HG02938 (cell line): ENCODE results near the gene ELL.
"Not testable (repeated sequence)": the region's sequence is repeated elsewhere in the genome, so short reads cannot be mapped to it uniquely, and the experiment has no call there.

ENCODE experiments used
- ATAC-seq: cut with Tn5 transposase; IDR thresholded peaks from one replicate; pipeline ENCODE4 v1.9.1; 2021; ENCODE audit warnings: mild to moderate bottlenecking, moderate library complexity; ENCODE audit not compliant: unreplicated experiment

The ELL gene

GRCh38 chr19:18405754-18406153 lies 116.1 kb downstream of the ELL start:
- not testable (repeated sequence) for ATAC-seq

GRCh38 chr19:18402455-18403248 lies 119.2 kb downstream of the ELL start:
- not testable (repeated sequence) for ATAC-seq

GRCh38 chr19:18401580-18402112 lies 120.2 kb downstream of the ELL start:
- ATAC-seq = no peak

- no peak for ATAC-seq
Observed at GRCh38 chr19:18399008-18399407, 122.9 kb downstream of the ELL start.

GRCh38 chr19:18397242-18398202 lies 124.3 kb downstream of the ELL start, which contains the start of gene LRRC25:
Gene LRRC25, minus strand, starts transcription at chr19:18397622. Its CDS starts 659 bp downstream, at chr19:18396963.
- ATAC-seq = no peak

- no peak for ATAC-seq
Observed at GRCh38 chr19:18396471-18397241, 125.2 kb downstream of the ELL start.

GRCh38 chr19:18393836-18394235 lies 128.0 kb downstream of the ELL start:
- no peak for ATAC-seq

- no peak for ATAC-seq
Observed at GRCh38 chr19:18392926-18393325, 128.9 kb downstream of the ELL start.
